HG02885 (cell line): ENCODE results near the gene ODC1.

ENCODE experiments used
- ATAC-seq: cut with Tn5 transposase; IDR thresholded peaks from one replicate; pipeline ENCODE4 v1.9.1; 2021; ENCODE audit warnings: mild to moderate bottlenecking; ENCODE audit not compliant: unreplicated experiment, poor library complexity

Gene ODC1

DNA sequence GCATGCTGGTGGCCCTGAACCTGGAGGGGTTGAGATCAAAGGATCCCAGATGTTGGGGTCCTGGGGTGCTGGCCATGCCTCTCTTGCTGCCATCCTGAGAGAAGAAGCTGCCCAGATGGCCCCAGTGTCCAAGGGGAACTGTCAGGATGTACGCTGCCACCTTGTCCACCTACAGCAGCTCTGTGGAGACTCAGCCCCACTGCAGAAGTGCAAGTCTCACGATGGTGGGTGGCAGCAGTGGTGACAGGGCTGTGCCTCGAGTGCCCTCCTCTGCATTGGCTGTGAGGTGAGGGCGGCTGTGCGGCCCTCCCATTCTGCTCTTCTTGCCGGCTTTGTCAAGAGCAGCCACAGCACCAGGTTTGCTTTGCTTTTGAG, 24.7 kb downstream of the ODC1 start:
- no peak for ATAC-seq

DNA sequence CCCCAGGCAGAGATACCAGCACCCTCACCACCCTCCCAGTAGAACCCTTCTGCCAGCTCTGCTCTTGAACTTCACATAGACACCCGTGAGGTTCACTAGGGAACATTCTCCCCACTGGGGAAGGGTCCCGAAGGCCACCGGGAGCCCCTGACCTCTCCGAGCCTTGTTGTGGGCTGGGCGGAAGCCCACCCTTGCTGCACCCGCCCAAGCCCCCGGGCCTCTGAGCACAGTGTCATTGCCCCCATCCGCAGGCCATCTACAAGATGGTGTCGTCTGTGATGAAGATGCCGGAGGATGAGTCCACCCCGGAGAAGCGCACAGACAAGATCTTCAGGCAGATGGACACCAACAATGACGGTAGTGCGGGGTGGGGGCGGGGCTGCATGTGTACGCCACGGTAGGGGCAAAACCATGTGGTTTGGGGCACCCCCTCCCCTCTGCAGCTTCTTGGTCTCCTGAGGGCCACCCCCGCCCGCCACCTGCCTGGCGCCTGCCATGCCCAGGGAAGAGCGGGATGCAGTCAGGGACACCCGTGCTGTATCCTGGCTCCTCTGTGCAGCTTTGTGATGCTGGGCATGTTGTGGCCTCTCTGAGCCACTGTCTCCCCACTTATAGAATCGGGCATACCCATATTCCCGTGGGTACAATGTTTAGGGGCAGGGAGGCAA, 25.3 kb downstream of the ODC1 start:
- ATAC-seq, result no peak

DNA sequence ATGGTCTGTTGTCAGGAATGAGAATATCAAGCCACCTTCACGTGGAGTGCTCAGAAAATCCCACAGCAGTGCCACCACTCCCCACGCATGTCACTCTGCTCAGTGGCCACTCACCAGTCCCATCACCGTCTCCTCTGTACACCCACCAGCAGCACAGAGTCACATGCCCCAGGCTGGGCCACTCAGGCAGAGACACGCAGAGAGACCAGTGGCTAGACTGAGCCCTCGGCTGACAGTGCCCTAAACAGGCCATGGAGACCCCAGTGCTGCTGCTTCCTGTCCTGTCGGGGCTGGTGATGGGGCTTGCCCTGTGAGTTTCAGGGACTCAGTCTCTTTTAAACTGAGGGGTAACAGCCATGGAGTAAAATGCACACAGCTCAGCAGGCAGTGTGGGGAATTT, 25.9 kb downstream of the ODC1 start:
- ATAC-seq, result no peak

DNA sequence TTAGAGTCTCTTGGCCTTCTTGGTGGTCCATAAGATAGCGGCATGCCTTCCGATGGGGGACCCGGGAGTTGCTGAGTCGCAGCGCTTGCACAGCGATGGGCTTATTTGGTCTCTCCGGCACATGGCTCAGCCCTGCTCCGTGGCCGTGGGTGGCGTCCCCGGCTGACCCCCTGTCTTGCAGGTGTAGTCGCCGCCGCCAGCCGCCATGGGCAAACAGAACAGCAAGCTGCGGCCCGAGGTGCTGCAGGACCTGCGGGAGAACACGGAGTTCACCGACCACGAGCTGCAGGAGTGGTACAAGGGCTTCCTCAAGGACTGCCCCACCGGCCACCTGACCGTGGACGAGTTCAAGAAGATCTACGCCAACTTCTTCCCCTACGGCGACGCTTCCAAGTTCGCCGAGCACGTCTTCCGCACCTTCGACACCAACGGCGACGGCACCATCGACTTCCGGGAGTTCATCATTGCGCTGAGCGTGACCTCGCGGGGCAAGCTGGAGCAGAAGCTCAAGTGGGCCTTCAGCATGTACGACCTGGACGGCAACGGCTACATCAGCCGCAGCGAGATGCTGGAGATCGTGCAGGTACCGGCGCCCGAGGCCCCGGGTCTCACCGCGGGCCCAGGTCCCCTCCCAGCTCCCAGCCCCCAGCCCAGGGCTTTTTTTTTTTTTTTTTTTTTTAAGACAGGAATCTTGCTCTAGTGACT, 28.4 kb downstream of the ODC1 start:
- ATAC-seq, result no peak

DNA sequence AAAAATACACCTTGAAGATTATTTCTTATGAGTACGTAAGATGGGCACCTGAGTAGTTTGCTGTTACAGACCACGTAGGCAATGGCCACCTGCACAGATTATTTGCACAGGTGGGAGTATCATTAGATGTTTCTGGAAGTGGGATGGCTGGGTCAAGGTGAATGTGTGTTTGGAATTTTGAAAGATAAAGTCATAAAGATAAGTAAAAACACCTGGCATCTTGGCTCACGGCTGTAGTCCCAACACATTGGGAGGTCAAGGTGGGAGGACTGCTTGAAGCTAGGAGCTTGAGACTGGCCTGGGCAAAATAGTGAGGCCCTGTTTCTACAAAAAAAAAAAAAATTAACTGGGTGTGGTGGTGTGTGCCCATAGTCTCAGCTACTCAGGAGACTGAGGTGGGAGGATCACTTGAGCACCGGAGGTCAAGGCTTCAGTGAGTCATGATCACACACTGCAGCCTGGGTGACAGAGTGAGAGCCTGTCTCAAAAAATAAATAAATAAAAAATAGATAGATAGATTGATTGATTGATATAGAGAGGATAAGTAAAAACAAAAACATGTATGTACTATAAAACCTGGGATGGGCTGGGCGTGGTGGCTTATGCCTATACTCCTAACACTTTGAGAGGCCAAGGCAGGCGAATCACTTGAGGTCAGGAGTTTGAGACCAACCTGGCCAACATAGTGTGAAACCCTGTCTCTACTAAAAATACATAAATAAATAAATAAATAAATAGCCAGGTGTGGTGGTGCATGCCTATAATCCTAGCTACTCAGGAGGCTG, 30.4 kb downstream of the ODC1 start:
- ATAC-seq, result no peak

DNA sequence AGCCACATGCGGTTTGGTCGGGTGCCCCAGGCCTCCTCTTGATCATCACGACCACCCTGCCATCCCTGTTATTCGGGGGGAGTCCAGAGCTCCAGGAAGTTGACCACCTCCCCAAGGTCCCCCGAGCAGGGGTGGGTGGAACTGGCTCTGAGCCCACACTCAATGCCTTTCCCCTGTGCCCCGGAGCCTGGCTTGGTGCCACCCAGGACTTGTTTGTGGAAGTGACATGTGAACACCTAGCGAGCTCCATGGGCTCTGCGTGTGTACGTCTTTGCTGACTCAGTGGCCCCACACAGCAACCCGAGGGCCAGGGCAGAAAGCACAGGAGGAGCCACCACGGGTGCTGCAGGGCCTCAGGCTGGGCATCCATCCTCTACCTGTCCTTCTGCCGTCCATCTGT, 32.5 kb downstream of the ODC1 start:
- no peak for ATAC-seq

DNA sequence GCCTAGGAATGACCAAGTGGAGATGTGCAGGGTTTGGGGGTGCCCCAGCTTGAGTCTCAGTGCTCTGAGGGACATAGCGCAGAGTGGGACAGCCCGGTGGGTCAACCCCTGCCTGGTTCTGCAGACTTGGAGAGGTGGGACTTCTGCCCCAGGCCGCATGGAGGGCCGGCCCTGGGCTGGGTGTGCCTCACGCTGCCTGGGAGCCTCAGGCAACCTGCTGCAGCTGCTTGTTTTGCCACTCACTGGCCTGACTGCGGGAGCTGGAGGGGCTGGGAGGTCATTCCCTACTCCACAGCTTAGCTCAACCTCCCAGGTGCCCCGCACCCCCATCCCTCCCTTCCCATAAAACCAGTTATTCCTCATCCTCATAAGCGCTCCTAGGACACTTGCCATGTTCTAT, 33.1 kb downstream of the ODC1 start:
- no peak for ATAC-seq

DNA sequence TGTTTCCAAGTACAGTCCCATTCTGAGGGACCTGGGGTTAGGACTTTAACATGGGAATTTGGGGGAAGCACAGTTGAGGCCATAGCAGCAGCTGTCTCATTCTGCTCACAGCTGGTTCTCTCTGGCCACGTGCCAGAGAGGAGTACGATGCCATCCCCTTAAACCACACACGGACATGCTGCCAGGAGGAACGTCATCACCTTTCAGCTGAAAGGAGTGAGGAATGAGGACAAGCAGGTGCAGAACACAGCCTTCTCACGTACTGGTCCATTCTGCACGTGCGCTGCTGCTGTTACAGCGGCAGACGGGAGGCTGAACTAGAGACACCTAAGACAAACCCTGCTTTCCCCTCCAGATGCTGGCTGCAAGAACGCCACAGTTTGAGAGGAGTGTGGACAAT, 33.5 kb downstream of the ODC1 start:
- no peak for ATAC-seq

DNA sequence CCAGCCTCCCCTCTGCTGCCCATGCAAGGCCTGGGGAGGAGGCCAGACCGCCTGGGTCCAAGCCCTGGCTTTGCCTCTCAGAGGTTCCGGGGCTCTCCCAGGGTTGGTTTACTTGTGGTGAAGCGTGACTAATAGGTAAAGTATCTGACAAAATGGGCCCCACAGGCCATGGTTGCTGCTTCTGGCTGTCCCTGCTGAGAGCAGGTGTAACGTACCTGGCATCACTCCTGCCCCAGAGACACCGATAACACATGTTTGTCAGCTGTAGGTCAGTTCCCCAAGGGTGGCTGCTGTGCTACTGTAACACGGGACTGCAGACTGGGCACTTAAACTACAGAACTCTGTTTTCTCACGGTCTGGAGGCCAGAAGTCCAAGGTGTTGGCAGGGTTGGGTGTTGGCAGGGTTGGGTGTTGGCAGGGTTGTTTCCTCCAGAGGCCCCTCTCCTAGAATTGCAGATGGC, 34.1 kb downstream of the ODC1 start:
- no peak for ATAC-seq

DNA sequence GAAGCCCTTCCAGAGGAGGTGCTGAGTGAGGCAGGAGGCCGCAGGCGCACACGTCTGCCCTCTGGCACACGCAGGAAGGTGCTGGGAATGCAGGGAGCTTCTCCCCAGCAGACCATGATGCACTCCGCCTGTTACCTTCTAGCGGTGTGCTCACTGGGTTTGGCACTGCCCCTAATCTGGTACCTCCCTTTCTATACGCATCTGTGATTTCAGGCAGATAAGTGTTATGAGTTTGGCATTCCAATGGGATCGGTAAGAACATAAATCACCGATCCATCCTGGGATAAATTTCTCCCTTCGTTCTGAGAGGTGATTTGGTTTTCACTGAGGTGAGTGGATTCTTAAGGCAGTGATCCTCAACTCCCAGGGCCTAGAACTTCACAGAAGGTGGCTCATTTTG, 34.6 kb downstream of the ODC1 start:
- ATAC-seq, result no peak

DNA sequence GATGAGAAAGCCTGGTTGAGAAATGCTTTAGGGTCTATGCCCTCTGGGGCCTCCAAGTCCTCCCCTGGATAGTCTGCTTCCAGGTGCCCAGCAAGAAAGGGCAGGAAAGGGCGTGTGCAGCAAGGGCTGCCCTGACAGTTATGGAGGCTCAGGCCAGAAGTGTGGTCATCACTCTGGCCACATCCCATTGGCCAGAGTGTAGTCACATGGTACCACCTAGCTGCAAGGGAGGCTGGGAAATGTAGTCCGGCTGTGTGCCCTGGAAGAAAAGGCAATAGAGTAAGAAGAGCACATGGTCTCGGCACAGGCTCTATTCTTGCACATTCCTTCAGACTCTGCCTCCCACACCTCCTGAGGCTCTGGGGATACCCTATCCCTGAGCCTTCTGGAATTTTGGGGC, 35.7 kb downstream of the ODC1 start:
- ATAC-seq, result no peak

DNA sequence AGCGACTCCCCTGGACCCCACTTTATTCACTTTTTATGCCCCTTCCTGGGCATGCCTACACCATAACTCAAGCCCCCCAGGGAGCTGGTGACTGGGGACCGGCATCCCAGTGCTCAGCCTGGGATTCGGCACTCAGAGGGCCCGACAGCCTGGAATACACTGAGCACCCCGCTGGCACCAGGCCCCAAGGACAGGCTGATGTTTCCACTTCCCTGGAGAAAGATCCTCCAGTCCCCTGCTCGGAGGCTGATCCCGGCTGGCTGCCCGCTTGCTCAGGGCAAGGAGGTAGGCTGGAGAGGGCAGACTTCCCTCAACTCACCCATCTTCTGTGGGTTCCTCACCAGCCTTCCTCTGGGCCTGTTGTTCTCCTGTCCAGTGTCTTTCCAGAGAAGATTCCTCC, 36.6 kb downstream of the ODC1 start:
- no peak for ATAC-seq

DNA sequence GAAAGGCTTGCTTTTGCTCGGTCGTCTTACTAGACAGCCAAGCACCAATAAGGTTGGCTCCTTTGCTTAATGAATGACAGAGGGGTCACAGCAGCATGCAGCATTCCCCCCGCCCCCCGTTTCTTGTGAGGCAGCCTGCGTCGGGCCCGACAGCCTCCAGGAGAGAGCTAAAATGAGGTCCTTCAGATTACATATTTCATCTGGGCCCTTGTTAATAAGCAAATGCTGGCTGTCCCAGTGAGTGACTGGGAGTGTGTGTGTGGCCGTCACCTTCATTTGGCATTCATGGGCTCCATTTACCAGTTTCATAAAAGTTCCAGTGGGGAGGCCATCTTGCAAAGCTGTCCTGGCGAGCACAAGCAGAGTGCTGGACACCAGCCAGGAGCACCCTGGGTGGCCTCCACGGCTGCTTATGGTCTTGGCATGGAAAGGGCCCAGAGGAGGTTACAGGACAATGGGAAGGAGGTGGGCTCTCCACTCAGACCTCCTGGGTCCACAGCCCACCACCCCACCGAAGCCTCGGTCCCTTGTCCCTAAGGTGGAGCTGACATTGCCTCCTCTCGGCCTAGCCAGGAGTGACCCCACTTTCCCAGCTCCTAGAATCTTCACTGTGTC, 37.2 kb downstream of the ODC1 start:
- no peak for ATAC-seq

DNA sequence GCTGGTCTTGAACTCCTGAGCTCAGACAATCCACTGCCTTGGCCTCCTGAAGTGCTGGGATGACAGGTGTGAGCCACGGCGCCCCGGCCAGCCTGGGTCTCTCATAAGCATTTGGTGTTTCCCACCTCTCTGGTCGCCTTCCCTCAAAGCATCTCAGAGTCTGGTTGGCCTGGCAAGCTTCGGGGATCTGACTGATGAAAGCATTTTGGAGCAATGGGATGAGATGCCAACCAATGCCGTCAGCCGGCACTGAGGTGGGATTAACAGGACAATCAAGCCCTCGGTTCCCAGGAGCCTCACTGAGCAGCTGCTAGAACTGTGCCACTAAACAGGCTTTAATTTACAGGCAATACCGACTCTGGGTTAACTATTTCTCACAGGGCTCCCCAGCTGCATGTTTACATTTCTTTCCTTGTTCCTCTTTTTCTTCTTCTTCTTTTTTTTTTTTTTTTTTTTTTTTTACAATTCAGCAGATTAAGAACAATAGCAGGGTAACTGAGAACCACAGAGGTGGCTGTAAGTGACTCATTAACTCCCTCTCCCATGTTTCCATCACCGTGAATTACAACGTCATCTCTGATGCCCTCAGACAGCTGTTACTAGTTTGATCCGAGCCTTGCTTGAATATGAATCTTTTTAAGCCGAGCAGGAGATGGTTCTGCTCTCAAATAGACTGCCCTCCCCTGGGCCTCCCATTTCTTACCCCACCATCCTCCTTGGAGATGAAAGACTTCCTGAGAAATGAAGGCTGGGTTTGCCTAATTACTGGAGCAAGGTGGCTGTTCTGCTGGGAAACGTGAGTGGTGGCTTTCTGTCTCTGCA, 37.9 kb downstream of the ODC1 start:
- peak; percentile 55 for ATAC-seq

DNA sequence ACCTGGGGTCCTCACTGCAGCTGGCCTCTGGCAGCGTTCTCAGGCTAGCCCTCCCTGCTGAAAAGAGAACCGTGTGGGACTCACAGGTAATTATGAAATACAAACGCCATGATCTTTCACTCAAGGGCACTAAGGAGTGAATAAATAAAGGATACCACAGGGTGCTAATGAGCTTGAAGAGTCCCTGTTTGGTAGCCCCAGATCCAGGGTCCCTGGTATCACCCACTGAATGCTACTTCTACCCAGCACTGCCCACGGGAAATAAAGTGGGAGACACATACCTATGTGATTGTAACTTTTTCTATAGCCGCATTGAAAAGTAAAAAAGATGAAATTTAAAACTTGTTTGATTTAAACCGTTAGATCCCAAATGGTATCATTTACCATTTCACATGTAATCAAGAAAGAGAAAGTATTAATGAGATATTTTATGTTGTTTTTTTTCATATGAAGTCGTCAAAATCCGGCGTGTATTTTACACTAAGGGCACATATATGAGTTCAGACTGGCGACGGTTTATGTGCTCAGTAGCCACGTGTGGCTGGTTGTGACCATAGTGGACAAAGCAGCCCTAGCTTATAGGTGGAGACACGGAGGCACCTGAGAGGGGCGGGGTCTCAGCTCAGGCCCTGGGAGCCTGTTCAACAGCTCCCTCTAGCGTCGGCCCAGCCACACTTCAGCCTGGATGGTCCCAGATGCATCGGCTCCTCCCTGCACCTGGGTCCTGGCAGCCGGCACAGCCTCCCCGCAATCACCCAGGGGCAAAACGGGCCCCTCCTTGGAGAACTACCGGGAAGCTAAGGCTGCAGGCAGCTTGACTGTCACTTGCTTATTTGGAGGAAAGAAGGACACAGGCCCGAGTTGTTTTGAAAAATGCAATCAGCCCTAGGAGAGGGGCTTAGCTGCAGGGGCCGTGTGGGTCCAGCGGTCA, 39.2 kb downstream of the ODC1 start:
- peak; percentile 63 for ATAC-seq

DNA sequence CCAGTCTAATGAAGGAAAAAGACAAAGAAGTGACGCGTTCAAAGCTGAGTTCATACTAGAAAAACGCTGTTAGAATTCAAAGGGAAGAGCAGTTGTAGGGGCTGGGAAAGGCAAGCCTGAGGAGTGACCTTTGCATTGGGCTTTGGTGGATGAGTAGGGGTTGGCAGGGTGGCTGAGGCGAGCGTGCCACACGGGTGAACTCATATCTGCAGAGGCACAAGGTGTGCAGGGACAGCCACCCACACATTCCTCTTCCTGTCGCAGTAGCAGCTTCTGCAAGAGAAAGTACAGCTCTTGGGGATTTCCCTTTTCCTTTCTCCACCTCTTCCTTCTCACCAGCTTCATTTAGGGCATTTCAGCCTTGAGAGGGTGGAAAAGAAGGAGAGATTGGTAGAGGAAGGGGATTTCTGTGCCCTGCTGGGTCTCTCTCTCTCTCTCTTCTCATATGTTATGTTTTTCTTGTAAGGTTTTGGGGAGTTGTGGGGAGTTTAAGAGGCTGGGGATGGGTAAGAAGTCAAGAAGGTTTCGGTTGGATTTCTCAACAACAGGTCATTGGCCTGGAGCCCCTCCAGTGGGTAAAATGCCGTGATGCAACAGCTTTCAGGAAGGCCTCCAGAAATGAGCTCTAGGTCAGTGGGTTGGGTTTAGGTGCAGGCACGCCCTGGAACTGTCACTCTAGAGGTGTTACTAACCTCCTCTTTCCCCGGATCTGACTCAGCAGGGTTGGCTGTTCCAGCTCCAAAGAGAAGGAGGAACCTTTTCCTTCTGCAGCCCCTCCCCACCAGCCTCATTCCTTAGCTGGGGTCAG, 40.1 kb downstream of the ODC1 start:
- ATAC-seq, result peak; percentile 52

DNA sequence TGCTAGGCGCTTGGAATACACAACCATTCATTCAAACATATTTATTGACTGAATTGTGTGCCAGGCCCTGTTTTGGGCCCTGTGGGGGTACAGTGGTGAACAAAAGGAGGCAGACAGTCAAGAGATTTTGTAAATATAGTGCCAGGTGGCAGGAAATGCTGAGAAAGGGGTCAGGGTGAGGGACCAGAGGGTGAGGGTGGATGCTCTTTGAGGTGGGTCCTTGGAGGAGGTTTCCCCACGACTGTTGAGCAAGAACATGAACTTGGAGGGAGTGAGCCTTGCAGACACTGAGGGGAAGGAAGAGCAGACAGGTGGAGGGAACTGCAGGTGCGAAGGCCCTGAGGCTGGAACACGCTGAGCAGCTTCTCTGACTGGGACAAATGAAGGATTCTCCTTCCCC, 40.7 kb downstream of the ODC1 start:
- no peak for ATAC-seq

DNA sequence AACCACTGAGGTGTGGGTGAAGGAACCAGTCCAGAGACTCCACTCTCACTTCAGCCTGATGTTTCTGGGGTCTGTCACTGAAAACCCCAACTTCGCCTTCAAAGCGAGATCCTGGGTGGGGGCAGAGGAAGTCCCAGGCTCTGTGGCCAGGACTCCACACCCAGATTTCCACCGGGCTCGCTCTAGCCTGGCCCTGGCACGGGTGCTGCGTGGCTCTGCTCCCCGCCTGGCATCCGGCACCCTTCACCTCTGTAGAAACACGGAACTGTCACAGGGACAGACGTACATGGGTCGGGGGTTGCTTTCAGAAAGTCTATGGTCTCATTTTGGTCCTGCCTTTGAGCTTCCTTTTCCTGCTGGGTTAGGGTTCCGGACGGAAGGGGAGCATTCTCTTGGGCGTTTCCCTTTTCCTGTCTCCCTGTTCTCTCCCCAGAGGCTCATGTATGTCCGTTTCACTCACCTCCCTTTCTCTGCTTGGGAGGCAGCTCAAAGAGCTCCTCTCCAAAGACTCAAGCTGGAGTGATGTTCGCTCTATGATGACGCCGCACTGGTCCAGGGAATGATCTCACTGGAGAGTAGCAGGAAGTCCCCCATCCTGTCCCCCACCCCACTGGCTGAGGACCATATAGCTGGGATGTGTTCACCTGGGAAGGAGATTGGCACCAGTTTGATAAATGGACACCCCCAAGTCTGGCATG, 41.5 kb downstream of the ODC1 start:
- ATAC-seq, result no peak
